Measurements from ENCODE around the gene CYP4F11.

- no peak for TF ChIP-seq RCOR1 (IDR thresholded peaks at IDR 0.05; ENCODE audit: insufficient replicate concordance, low read length)
- TF ChIP-seq CTCF (conservative IDR thresholded peaks at IDR 0.05; ENCODE audit: low read depth, low read length), result no peak
- TF ChIP-seq POLR2A (IDR thresholded peaks at IDR 0.05; ENCODE audit: low read depth, low read length), result no peak
- no peak for TF ChIP-seq MAZ (IDR thresholded peaks at IDR 0.05; ENCODE audit: borderline replicate concordance, low read depth, low read length)
Measured at GRCh38 chr19:15944401-15944800, 10.1 kb upstream of the CYP4F11 start.

All from IMR-90 (cell line).